SU-DHL-6 (cell line): ENCODE results near the gene ACSL5.

ENCODE experiments used
- H2AFZ ChIP-seq: fragments of 200-600 bp; sonication (generic); 2 replicates; pipeline ENCODE4 v1.6.1; 2014; ENCODE audit warnings: low read depth, mild to moderate bottlenecking, moderate library complexity, mixed read lengths, antibody characterized with exemption, low read length; ENCODE audit not compliant: severe bottlenecking
- H3F3A ChIP-seq: fragments of 200-600 bp; shearing (Covaris generic); 2 replicates; pipeline ENCODE4 v1.6.0; 2016; ENCODE audit warnings: antibody characterized with exemption, mild to moderate bottlenecking; ENCODE audit not compliant: insufficient read depth
- H3K27ac ChIP-seq: fragments of 200-600 bp; sonication (generic); 2 replicates; pipeline ENCODE4 v1.5.1; 2016; ENCODE audit warnings: low read depth, mild to moderate bottlenecking, low read length, moderate library complexity, mixed read lengths
- H3K27me3 ChIP-seq: fragments of 200-600 bp; sonication (generic), shearing (Covaris generic); 2 replicates; pipeline ENCODE4 v1.6.0; 2014; ENCODE audit warnings: mild to moderate bottlenecking, low read length
- H3K36me3 ChIP-seq: fragments of 200-600 bp; sonication (generic); 2 replicates; pipeline ENCODE4 v1.6.1; 2014; ENCODE audit warnings: mild to moderate bottlenecking, low read length, mixed read lengths
- H3K4me2 ChIP-seq: fragments of 300-600, 200-600 bp; shearing (Covaris generic), sonication (generic); 2 replicates; pipeline ENCODE4 v1.6.0; 2014; ENCODE audit warnings: low read length, low read depth, mild to moderate bottlenecking; ENCODE audit not compliant: poor library complexity, severe bottlenecking
- H3K4me3 ChIP-seq: fragments of 200-600 bp; sonication (generic); 2 replicates; pipeline ENCODE4 v1.5.1; 2014; ENCODE audit warnings: antibody characterized with exemption, low read length, mild to moderate bottlenecking, mixed read lengths; ENCODE audit not compliant: insufficient read depth, poor library complexity, severe bottlenecking
- H3K79me2 ChIP-seq: fragments of 200-600 bp; sonication (generic); 2 replicates; pipeline ENCODE4 v1.6.1; 2014; ENCODE audit warnings: mild to moderate bottlenecking, low read length, moderate library complexity; ENCODE audit not compliant: insufficient read depth
- H3K9ac ChIP-seq: fragments of 200-600 bp; sonication (generic); 2 replicates; pipeline ENCODE4 v1.7.0; 2014; ENCODE audit warnings: mild to moderate bottlenecking, low read length
- H3K9me2 ChIP-seq: fragments of 200-600 bp; sonication (generic); replicated peaks from 2 replicates; pipeline ENCODE4 v1.6.1; 2014; ENCODE audit warnings: low read length; ENCODE audit not compliant: insufficient read depth
- H3K9me3 ChIP-seq: fragments of 200-600 bp; sonication (generic); 2 replicates; pipeline ENCODE4 v1.6.1; 2014; ENCODE audit warnings: low read length, mixed read lengths; ENCODE audit not compliant: insufficient read depth
- H4K20me1 ChIP-seq: fragments of 200-600 bp; sonication (generic); 2 replicates; pipeline ENCODE4 v1.6.1; 2014; ENCODE audit warnings: low read depth, mild to moderate bottlenecking, antibody characterized with exemption, low read length, moderate library complexity, mixed read lengths
- CTCF ChIP-seq: fragments of 200-600 bp; sonication (generic); IDR thresholded peaks from one replicate; pipeline ENCODE4 v1.5.1; 2017; ENCODE audit warnings: antibody characterized with exemption, mild to moderate bottlenecking, low read length, moderate library complexity; ENCODE audit not compliant: insufficient read depth, poor library complexity, severe bottlenecking
- EZH2phosphoT487 ChIP-seq: fragments of 200-600 bp; sonication (generic), shearing (Covaris generic); conservative IDR thresholded peaks from 2 replicates; pipeline ENCODE4 v1.6.1; 2018; ENCODE audit warnings: mild to moderate bottlenecking, antibody characterized with exemption, low read length, moderate library complexity, mixed read lengths

Gene ACSL5

GRCh38 chr10:112343056-112343806 lies 30.7 kb upstream of the ACSL5 start:
- Histone ChIP-seq H3K9me3 (no peaks in the 10 kb centered on the region), H3K79me2 (no peaks in the 10 kb centered on the region), H3K9ac (no peak overlapping the region), H3K36me3 (no peaks in the 10 kb centered on the region), H3K27ac (no peak overlapping the region), H3K27me3 (no peaks in the 10 kb centered on the region), H3F3A (no peaks in the 10 kb centered on the region), H3K4me2 (no peak overlapping the region), H2AFZ (no peak overlapping the region), H4K20me1 (no peaks in the 10 kb centered on the region), H3K4me3 (no peak overlapping the region), H3K9me2 (no peaks in the 10 kb centered on the region)
- TF ChIP-seq CTCF (no peak), EZH2phosphoT487 (no peak)

GRCh38 chr10:112344261-112344660 lies 29.7 kb upstream of the ACSL5 start:
- Histone ChIP-seq H3K79me2 (no peaks in the 10 kb centered on the region), H3F3A (no peaks in the 10 kb centered on the region), H3K4me2 (no peak overlapping the region), H2AFZ (no peak overlapping the region), H3K27me3 (no peaks in the 10 kb centered on the region), H4K20me1 (no peaks in the 10 kb centered on the region), H3K4me3 (no peak overlapping the region), H3K27ac (no peak overlapping the region), H3K36me3 (no peaks in the 10 kb centered on the region), H3K9me2 (no peaks in the 10 kb centered on the region), H3K9ac (no peak overlapping the region), H3K9me3 (no peaks in the 10 kb centered on the region)
- TF ChIP-seq EZH2phosphoT487: no peak
- no peak for TF ChIP-seq CTCF

- no peak for TF ChIP-seq EZH2phosphoT487
- H3K27me3 ChIP-seq: no peaks in the 10 kb centered on the region
- no peaks in the 10 kb centered on the region for H3F3A ChIP-seq
- no peak overlapping the region for H3K9ac ChIP-seq
- H3K27ac ChIP-seq: no peak overlapping the region
- H3K9me2 ChIP-seq: no peaks in the 10 kb centered on the region
- H3K36me3 ChIP-seq: no peaks in the 10 kb centered on the region
- no peaks in the 10 kb centered on the region for H4K20me1 ChIP-seq
- no peaks in the 10 kb centered on the region for H3K9me3 ChIP-seq
- H3K79me2 ChIP-seq: no peaks in the 10 kb centered on the region
- no peak overlapping the region for H3K4me2 ChIP-seq
- H2AFZ ChIP-seq: no peak overlapping the region
- no peak overlapping the region for H3K4me3 ChIP-seq
Measured at GRCh38 chr10:112345202-112345601, 28.7 kb upstream of the ACSL5 start.

- Histone ChIP-seq H3K27ac (no peak overlapping the region), H3K36me3 (no peaks in the 10 kb centered on the region), H3F3A (no peaks in the 10 kb centered on the region), H3K9ac (no peak overlapping the region), H3K27me3 (no peaks in the 10 kb centered on the region), H3K4me3 (no peak overlapping the region), H2AFZ (no peak overlapping the region), H3K4me2 (no peak overlapping the region), H3K9me3 (no peaks in the 10 kb centered on the region), H3K9me2 (no peaks in the 10 kb centered on the region), H4K20me1 (no peaks in the 10 kb centered on the region), H3K79me2 (no peaks in the 10 kb centered on the region)
- no peak for TF ChIP-seq EZH2phosphoT487
- TF ChIP-seq CTCF: no peak
Measured at GRCh38 chr10:112345743-112346142, 28.2 kb upstream of the ACSL5 start.
